HG03469 (cell line): ENCODE measurements around the gene MRPL37.

Experiments used
- ATAC-seq: cut with Tn5 transposase; IDR thresholded peaks from one replicate; pipeline ENCODE4 v1.9.1; 2021; ENCODE audit warnings: mild to moderate bottlenecking, moderate library complexity, moderate number of reproducible peaks; ENCODE audit not compliant: unreplicated experiment

The MRPL37 gene

GRCh38 chr1:54259546-54260140 lies 59.7 kb downstream of the MRPL37 start:
- ATAC-seq = no peak

GRCh38 chr1:54260810-54261209 lies 60.8 kb downstream of the MRPL37 start:
- ATAC-seq = no peak

DNA sequence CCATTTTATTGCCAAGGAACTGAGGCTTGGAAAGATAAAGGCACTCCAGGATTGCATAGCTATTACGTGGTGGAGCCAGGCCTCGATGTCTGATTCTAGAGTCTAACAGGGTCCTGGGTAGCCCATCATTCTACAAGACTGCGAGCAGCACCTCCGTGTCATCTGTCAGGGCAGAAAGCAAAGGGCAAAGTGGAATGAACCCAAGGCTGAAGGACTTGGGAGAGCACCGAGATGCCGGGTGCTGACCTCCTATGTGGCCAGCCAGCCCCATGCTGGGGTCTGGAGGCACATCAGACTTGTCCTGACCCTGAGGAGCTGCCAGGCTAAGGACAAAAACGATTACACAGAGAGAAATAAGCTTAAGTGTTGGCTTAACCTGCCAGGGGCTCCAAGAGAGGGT lies 62.3 kb downstream of the MRPL37 start:
- ATAC-seq = no peak

DNA sequence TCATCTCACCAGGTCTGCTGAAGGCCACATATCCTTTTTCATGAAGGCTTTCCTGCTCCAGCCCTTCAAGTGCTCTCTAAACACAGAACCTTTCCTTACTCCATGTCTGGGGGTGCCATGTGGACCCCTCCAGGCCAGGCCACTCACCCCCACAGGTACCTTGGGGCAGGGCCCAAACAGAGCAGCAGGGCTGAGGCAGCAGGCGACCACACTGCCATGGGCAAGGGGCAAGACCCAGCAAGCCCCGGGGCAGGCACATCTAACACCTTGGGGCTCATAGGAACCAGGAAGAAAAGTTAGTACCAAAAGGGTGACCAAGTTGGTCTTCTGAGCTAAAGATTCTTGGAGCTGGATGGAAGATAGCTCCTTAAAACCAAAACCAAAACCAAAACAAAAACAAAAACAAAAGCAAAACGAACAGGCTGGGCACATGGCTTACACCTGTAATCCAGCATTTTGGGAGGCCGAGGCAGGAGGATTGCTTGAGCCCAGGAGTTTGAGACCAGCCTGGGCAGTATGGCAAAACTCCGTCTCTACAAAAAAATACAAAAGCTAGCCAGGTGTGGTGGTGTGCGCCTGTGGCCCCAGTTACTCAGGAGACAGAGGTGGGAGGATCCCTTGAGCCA lies 63.7 kb downstream of the MRPL37 start:
- no peak for ATAC-seq

GRCh38 chr1:54265126-54265525 lies 65.2 kb downstream of the MRPL37 start:
- ATAC-seq = no peak

- ATAC-seq = no peak
Observed at GRCh38 chr1:54265659-54266058, 65.7 kb downstream of the MRPL37 start.

- ATAC-seq = no peak
Observed at GRCh38 chr1:54266195-54266594, 66.2 kb downstream of the MRPL37 start.

DNA sequence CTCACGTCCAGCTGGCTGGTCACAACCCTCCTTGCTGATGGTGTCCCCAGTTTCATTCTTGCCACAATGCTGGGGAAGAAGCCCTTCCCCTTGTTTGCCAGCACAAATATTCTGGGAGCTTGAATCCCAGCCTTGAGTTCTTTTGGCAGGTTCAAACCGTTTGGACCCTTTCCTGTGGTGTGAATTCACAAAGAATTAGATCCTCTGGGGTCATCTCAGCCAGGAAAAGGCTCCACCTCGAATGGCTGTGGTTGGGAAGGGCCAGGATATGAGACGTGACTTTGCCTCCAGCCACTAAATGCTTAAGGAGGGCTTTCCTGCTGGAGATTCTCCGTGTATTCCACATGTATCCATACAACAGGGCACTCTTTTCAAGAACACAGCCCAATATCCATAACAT lies 66.9 kb downstream of the MRPL37 start:
- no peak for ATAC-seq
